Measurements from ENCODE around the gene ERFE.

DNA sequence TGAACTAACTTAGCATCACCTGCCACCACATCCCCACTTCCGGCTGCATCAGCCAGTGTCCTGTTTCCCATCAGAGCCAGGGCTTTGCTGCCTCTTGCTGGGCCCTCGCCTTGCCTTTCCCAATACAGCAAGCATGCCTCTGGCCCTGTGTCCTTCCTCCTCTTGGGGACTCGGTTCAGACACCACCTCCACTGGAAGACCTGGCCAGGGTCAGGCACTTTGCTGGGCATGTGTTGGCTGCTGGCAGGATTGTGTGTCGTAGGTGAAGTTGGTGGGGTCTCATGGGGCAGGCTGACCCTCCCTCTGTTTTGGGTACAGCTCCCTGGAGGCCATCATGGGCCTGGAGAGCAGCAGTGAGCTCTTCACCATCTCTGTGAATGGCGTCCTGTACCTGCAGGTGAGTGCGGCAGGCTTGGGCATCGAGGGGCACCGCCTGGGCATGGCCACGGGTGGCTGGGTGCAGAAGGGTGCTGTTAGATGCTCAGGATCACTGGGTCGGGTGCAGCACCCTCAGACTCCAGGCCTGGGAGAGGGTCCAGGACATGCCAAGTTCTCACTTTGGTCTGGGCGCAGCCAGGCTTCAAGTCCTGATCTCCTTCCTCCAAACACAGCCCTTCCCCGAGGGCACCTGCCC is 6.6 kb downstream of the ERFE start:
- TF ChIP-seq, protein P1, sequence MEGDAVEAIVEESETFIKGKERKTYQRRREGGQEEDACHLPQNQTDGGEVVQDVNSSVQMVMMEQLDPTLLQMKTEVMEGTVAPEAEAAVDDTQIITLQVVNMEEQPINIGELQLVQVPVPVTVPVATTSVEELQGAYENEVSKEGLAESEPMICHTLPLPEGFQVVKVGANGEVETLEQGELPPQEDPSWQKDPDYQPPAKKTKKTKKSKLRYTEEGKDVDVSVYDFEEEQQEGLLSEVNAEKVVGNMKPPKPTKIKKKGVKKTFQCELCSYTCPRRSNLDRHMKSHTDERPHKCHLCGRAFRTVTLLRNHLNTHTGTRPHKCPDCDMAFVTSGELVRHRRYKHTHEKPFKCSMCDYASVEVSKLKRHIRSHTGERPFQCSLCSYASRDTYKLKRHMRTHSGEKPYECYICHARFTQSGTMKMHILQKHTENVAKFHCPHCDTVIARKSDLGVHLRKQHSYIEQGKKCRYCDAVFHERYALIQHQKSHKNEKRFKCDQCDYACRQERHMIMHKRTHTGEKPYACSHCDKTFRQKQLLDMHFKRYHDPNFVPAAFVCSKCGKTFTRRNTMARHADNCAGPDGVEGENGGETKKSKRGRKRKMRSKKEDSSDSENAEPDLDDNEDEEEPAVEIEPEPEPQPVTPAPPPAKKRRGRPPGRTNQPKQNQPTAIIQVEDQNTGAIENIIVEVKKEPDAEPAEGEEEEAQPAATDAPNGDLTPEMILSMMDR (IDR thresholded peaks at IDR 0.05) = no peak
- no peak for TF ChIP-seq POLR2A (IDR thresholded peaks at IDR 0.05)

All from gastroesophageal sphincter (tissue), 3 donors.